GM23248 (cell line): ENCODE data around the gene SYT13.

Experiments used
- EZH2 ChIP-seq: fragments of 200-600 bp; sonication (generic); IDR thresholded peaks from 2 replicates; pipeline ENCODE4 v1.6.1; 2018; ENCODE audit warnings: antibody characterized with exemption, mild to moderate bottlenecking; ENCODE audit not compliant: insufficient read depth, poor library complexity, severe bottlenecking
- EZH2phosphoT487 ChIP-seq: fragments of 200-600 bp; sonication (generic); IDR thresholded peaks from 2 replicates; pipeline ENCODE4 v1.6.1; 2018; ENCODE audit warnings: antibody characterized with exemption, moderate library complexity, mild to moderate bottlenecking, low read depth; ENCODE audit not compliant: insufficient read depth

GRCh38 chr11:45224766-45225165, 61.4 kb downstream of the SYT13 start:
- no peak for TF ChIP-seq EZH2phosphoT487
- no peak for TF ChIP-seq EZH2
